Brain microvascular endothelial cell (primary cell): ENCODE data around the gene RECK.

Source experiments
- DNase-seq: peaks from one replicate; pipeline ENCODE4 v3.0.0-alpha.2; 2020
- H3K27ac ChIP-seq: fragments of 250-450 bp; sonication (Bioruptor Pico); 2 replicates; pipeline ENCODE4 v1.5.1; 2020; ENCODE audit warnings: mild to moderate bottlenecking, moderate library complexity
- H3K27me3 ChIP-seq: fragments of 250-450 bp; sonication (Bioruptor Pico); replicated peaks from 2 replicates; pipeline ENCODE4 v1.5.1; 2020; ENCODE audit warnings: mild to moderate bottlenecking
- H3K36me3 ChIP-seq: fragments of 250-450 bp; sonication (Bioruptor Pico); replicated peaks from 2 replicates; pipeline ENCODE4 v1.5.1; 2020; ENCODE audit warnings: mild to moderate bottlenecking
- H3K4me3 ChIP-seq: 2 replicates; pipeline ENCODE4 v1.5.1; 2011; ENCODE audit warnings: low read depth, mild to moderate bottlenecking, control low read depth, low read length, moderate library complexity
- in situ Hi-C: cut with HindIII; loops from 2 replicates; pipeline ENCODE4 v1.10.0; 2017; ENCODE audit warnings: low sequenced_read_pairs, low pct_ligation_motif_present
- TF ChIP-seq, protein P1 (sequence below): IDR thresholded peaks from 2 replicates; pipeline ENCODE4 v1.5.1; 2011; ENCODE audit warnings: low read depth, mild to moderate bottlenecking, moderate library complexity, low read length, control low read depth, inconsistent platforms; ENCODE audit errors: missing control alignments

Gene RECK

GRCh38 chr9:36088020-36088419, 51.3 kb downstream of the RECK start:
- Histone ChIP-seq H3K27me3 (no peaks in the 10 kb centered on the region), H3K27ac (no peak overlapping the region), H3K36me3 (no peaks in the 10 kb centered on the region), H3K4me3 (no peak overlapping the region)
- in situ Hi-C loops, result no loop called here
- TF ChIP-seq, protein P1, sequence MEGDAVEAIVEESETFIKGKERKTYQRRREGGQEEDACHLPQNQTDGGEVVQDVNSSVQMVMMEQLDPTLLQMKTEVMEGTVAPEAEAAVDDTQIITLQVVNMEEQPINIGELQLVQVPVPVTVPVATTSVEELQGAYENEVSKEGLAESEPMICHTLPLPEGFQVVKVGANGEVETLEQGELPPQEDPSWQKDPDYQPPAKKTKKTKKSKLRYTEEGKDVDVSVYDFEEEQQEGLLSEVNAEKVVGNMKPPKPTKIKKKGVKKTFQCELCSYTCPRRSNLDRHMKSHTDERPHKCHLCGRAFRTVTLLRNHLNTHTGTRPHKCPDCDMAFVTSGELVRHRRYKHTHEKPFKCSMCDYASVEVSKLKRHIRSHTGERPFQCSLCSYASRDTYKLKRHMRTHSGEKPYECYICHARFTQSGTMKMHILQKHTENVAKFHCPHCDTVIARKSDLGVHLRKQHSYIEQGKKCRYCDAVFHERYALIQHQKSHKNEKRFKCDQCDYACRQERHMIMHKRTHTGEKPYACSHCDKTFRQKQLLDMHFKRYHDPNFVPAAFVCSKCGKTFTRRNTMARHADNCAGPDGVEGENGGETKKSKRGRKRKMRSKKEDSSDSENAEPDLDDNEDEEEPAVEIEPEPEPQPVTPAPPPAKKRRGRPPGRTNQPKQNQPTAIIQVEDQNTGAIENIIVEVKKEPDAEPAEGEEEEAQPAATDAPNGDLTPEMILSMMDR, result no peak
- no peak for DNase-seq

DNA sequence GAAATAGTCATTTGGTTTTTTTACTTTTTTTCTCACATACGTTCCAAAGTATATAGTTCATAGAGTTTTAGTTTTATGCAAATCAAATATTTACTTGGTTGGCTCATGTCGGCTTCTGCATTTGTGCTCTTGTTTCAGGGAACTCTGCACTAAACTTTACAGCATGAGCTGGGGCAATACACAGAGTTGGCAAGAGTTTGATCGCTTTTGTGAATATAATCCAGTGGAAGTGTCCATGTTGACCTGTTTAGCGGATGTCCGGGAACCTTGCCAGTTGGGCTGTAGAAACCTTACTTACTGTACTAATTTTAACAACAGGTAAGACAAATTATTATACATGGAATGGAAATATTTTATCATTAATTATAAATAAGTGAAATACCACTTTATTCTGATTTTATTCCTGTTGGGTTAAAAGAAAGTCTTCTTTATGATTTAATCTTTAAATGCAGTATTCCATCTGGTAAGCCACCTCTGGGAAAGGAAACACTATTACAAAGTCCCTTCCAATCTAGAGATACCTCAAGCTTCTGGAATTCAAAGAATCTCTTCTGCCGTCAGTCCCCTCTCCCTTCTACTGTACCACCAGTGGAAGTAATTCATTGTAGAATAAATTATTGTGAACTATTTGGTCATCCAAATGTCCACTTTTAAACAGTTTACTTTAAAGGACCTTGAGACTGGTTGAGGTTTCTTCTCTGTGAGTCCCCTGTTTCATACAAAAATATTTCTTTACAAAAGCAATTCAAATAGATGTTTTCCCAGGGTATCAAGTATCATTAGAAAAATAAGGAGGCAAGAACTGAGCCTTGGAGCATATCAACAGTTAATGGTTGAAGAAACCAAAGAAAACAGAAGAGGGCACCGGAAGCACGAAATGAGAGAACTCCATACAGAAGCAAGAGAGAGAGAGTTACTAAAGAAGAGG, 54.6 kb downstream of the RECK start:
- Histone ChIP-seq H3K27me3 (no peaks in the 10 kb centered on the region), H3K36me3 (no peaks in the 10 kb centered on the region), H3K27ac (peak overlapping the region; percentile 82), H3K4me3 (no peak overlapping the region)
- in situ Hi-C loops, result no loop called here
- peak; percentile 73 for DNase-seq
- TF ChIP-seq, protein P1, result peak; percentile 8

- no peak for DNase-seq
- TF ChIP-seq, protein P1, result no peak
- H3K36me3 ChIP-seq, result no peaks in the 10 kb centered on the region
- H3K4me3 ChIP-seq, result no peak overlapping the region
- in situ Hi-C loops, result no loop called here
- peak overlapping the region; percentile 82 for H3K27ac ChIP-seq
- no peaks in the 10 kb centered on the region for H3K27me3 ChIP-seq
Observed at GRCh38 chr9:36092014-36092413, 55.3 kb downstream of the RECK start.

GRCh38 chr9:36092509-36093215, 55.9 kb downstream of the RECK start:
- Histone ChIP-seq H3K27me3 (no peaks in the 10 kb centered on the region), H3K4me3 (no peak overlapping the region), H3K36me3 (no peaks in the 10 kb centered on the region), H3K27ac (peak overlapping the region; percentile 82)
- peak; percentile 11 for DNase-seq
- TF ChIP-seq, protein P1, result no peak
- in situ Hi-C loops, result no loop called here

DNA sequence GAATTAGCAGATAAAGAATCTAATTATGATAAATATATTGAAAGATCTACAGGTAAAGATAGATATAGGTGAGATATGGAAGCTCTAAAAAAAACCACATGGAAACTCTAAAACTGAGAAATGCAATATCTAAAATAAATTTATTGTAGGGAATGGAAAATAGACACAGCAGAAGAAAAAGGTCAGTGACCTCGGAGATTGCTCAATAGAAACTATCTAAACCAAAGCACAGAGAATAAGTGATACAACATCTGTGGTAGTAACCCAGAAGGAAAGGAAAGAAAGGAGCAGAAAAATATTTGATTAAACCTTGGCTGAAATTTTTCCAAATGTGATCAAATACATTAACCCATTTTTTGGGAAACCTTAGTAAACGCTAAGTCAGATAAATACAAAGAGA, 56.7 kb downstream of the RECK start:
- no peak overlapping the region for H3K27ac ChIP-seq
- DNase-seq, result no peak
- no peaks in the 10 kb centered on the region for H3K27me3 ChIP-seq
- H3K36me3 ChIP-seq, result no peaks in the 10 kb centered on the region
- in situ Hi-C loops, result no loop called here
- H3K4me3 ChIP-seq, result no peak overlapping the region
- TF ChIP-seq, protein P1, result no peak
